GM12878 (cell line): ENCODE results near the gene EPB41L4A. TPM values are rescaled to one million over a fixed set of nuclear protein-coding genes. Genes with fewer than 3 reads are reported as not detected.

Experiments used
- ATAC-seq: fragments of 200-7000 bp; cut with Tn5 transposase; 3 replicates; pipeline ENCODE4 v1.9.1; 2020; ENCODE audit warnings: mild to moderate bottlenecking, moderate library complexity
- BruUV-seq: library from RNA; stranded (reverse); fragments of 400-500 nt; replicated peaks from 2 replicates; lab custom pipeline; 2021; lab: Mats Ljungman, UMichigan
- CTCF ChIA-PET: fragments of 300-600 bp; sonication (Branson Sonifier 250); formaldehyde crosslinking; extraction: SDS; loops from one replicate; lab custom pipeline; 2021; ENCODE audit warnings: inconsistent platforms; lab: Yijun Ruan, JAX
- POLR2A ChIA-PET: fragments of 350-600 bp; formaldehyde crosslinking; extraction: SDS; loops from one replicate; lab custom pipeline; 2021; ENCODE audit warnings: inconsistent platforms; lab: Charles Lee
- RAD21 ChIA-PET: fragments of 300-600 bp; sonication (Branson Sonifier 250); formaldehyde crosslinking; loops from one replicate; lab custom pipeline; 2023; ENCODE audit warnings: antibody characterized with exemption; ENCODE audit not compliant: unreplicated experiment; lab: Charles Lee
- SMC1A ChIA-PET: fragments of 300-600 bp; sonication (Branson Sonifier 250); formaldehyde crosslinking; loops from one replicate; lab custom pipeline; 2023; ENCODE audit not compliant: unreplicated experiment, uncharacterized antibody; lab: Charles Lee
- DNase-seq: peaks from one replicate; pipeline ENCODE4 v3.0.0-alpha.2; 2011; ENCODE audit warnings: low read depth, low spot score
- FAIRE-seq: peaks from 3 replicates; lab custom pipeline; 2011; peaks lifted over from hg19 to GRCh38; lab: Jason Lieb, UNC
- H2AFZ ChIP-seq: 2 replicates; pipeline ENCODE4 v1.6.0; 2011; ENCODE audit warnings: low read depth, low read length, control low read depth; ENCODE audit not compliant: control insufficient read depth
- H3K27ac ChIP-seq: 2 replicates; pipeline ENCODE4 v1.5.1; 2011; ENCODE audit warnings: control low read depth; ENCODE audit not compliant: control insufficient read depth, insufficient read depth
- H3K27me3 ChIP-seq, 2 experiments: replicated peaks in 1 of 2; 2 replicates each; pipeline versions ENCODE4 v1.6.0 to v1.6.1; 2011; ENCODE audit warnings: low read length in 1 of 2; ENCODE audit not compliant: control insufficient read depth in 2 of 2, insufficient read depth in 2 of 2
- H3K36me3 ChIP-seq, 2 experiments: 2 replicates each; pipeline ENCODE4 v1.5.1; 2011; ENCODE audit warnings: low read length in 1 of 2; ENCODE audit not compliant: control insufficient read depth in 2 of 2, insufficient read depth in 2 of 2
- H3K4me1 ChIP-seq: 2 replicates; pipeline ENCODE4 v1.6.1; 2011; ENCODE audit warnings: mild to moderate bottlenecking, low read length, moderate library complexity, mixed read lengths; ENCODE audit not compliant: control insufficient read depth, insufficient read depth
- H3K4me2 ChIP-seq: 2 replicates; pipeline ENCODE4 v1.6.0; 2011; ENCODE audit warnings: control low read depth; ENCODE audit not compliant: control insufficient read depth, insufficient read depth
- H3K4me3 ChIP-seq: fragments of 200-600 bp; sonication (generic); 2 replicates; pipeline ENCODE4 v1.5.1; 2016
- H3K79me2 ChIP-seq: 2 replicates; pipeline ENCODE4 v1.6.0; 2011; ENCODE audit warnings: low read length; ENCODE audit not compliant: control insufficient read depth, insufficient read depth
- H3K9ac ChIP-seq: 2 replicates; pipeline ENCODE4 v1.8.0; 2011; ENCODE audit warnings: low read length, control low read depth, mixed read lengths; ENCODE audit not compliant: control insufficient read depth, insufficient read depth
- H3K9me3 ChIP-seq: replicated peaks from 3 replicates; pipeline ENCODE4 v1.5.1; 2011; ENCODE audit warnings: mild to moderate bottlenecking, low read length; ENCODE audit not compliant: control insufficient read depth, insufficient read depth
- H4K20me1 ChIP-seq: 2 replicates; pipeline ENCODE4 v1.6.0; 2011; ENCODE audit not compliant: control insufficient read depth, insufficient read depth
- E2F8 ChIP-seq: fragments of 450-650 bp; IDR thresholded peaks from 2 replicates; pipeline ENCODE4 v1.6.1; 2018; ENCODE audit warnings: mild to moderate bottlenecking, low read depth, moderate library complexity; ENCODE audit not compliant: partially characterized antibody
- FOS ChIP-seq: IDR thresholded peaks from 3 replicates; pipeline ENCODE4 v1.6.1; 2011; ENCODE audit warnings: borderline replicate concordance; ENCODE audit not compliant: insufficient read length; ENCODE audit errors: extremely low read depth
- KDM1A ChIP-seq: fragments of 200-600 bp; sonication (generic); IDR thresholded peaks from 2 replicates; pipeline ENCODE4 v1.6.1; 2016; ENCODE audit warnings: borderline replicate concordance
- NFXL1 ChIP-seq: fragments of 450-650 bp; IDR thresholded peaks from 2 replicates; pipeline ENCODE4 v1.6.1; 2017; ENCODE audit warnings: antibody characterized with exemption, mild to moderate bottlenecking, borderline replicate concordance
- SMC3 ChIP-seq: IDR thresholded peaks from 2 replicates; pipeline ENCODE4 v1.6.1; 2011; ENCODE audit warnings: low read length, improper control_type of control experiment, borderline replicate concordance
- STAT1 ChIP-seq: fragments of 450-650 bp; conservative IDR thresholded peaks from 2 replicates; pipeline ENCODE4 v1.6.1; 2014; ENCODE audit warnings: antibody characterized with exemption, mild to moderate bottlenecking
- SUZ12 ChIP-seq: fragments of 200-600 bp; sonication (generic); IDR thresholded peaks from one replicate; pipeline ENCODE4 v1.6.1; 2018; ENCODE audit warnings: antibody characterized with exemption, mild to moderate bottlenecking; ENCODE audit not compliant: unreplicated experiment
- ZBTB11 ChIP-seq: fragments of 450-650 bp; formaldehyde crosslinking; IDR thresholded peaks from 2 replicates; pipeline ENCODE4 v1.5.0; 2022; ENCODE audit warnings: mild to moderate bottlenecking, missing genetic modification characterization
- ZNF592 ChIP-seq: fragments of 450-650 bp; IDR thresholded peaks from 2 replicates; pipeline ENCODE4 v1.6.1; 2017; ENCODE audit warnings: mild to moderate bottlenecking, moderate library complexity
- WGBS: methylation state at CpG from one replicate; pipeline ENCODE4 v1.1.6; 2016; ENCODE audit warnings: low lambda C conversion rate; ENCODE audit not compliant: insufficient replicate concordance, insufficient coverage; ENCODE audit errors: missing lambda C conversion rate; 5-methylcytosine and 5-hydroxymethylcytosine counted together
- in situ Hi-C: fragments of 300-500 bp; cut with MboI; formaldehyde crosslinking; loops from 9 replicates; pipeline ENCODE4 v1.14.3; 2018; ENCODE audit warnings: mixed read lengths
- intact Hi-C: fragments of 100-400 bp; cut with micrococcal nuclease; formaldehyde crosslinking; loops from one replicate; pipeline ENCODE4 v1.14.2; 2022; ENCODE audit not compliant: unreplicated experiment
- polyA plus RNA-seq, 11 experiments: library from polyadenylated mRNA; depleted of rRNA in 4 of 11; unstranded in 6 of 11; stranded (reverse) in 5 of 11; fragments of >200 nt; fragmentation: Nextera tagmentation in 4 of 11; fragmentation: Illumina TruSeq in 1 of 11; extraction: Ambion mirVana in 4 of 11; extraction: Trizol in 1 of 11; gene quantifications; 1 replicate in 1 of 11; 2 replicates in 10 of 11; pipeline versions ENCODE4 v1.2.1 to v1.2.3, GENCODE V29; 2011 to 2016; ENCODE audit warnings: inconsistent platforms in 2 of 11, missing spikeins in 2 of 11, low read depth in 1 of 11
- total RNA-seq, 4 experiments: library from RNA; depleted of rRNA in 3 of 4; stranded (reverse); fragments of >200 nt in 3 of 4; fragmentation: Illumina TruSeq in 1 of 4; extraction: Trizol in 1 of 4; gene quantifications; 2 replicates each; pipeline versions ENCODE4 v1.2.1 to v1.2.3, GENCODE V29; 2013 to 2021

The EPB41L4A gene
- total and polyA plus RNA-seq, 10 of the 15 experiments (the other 5 are each of a cell fraction or from before 2014, with no cell fraction given) = 0.10 to 0.67 (median 0.30) TPM

GRCh38 chr5:112141582-112141981, 277.5 kb downstream of the EPB41L4A start:
- no peaks in the 10 kb centered on the region for H3K36me3 ChIP-seq
- ChIA-PET RAD21 (interaction anchor here (0.9 to 1.4 kb wide), 4 partner anchors 9 to 628 kb away, joined by 3 to 4 read pairs (median 3); no protein-coding TSS in a partner anchor), CTCF (interaction anchor here (0.7 to 1.6 kb wide), 7 partner anchors 64 to 610 kb away, joined by 3 to 9 read pairs (median 3); no protein-coding TSS in a partner anchor), SMC1A (interaction anchor here (0.8 to 6.8 kb wide), 8 partner anchors 9 to 590 kb away, joined by 3 to 93 read pairs (median 4); no protein-coding TSS in a partner anchor), POLR2A (no interaction called here)
- FAIRE-seq (no peak), ATAC-seq (no peak), DNase-seq (no peak)
- in situ Hi-C loops = loop anchor here (10.0 kb wide), 1 partner anchor 977 kb away; no protein-coding TSS in a partner anchor
- no peak overlapping the region for H2AFZ ChIP-seq
- intact Hi-C loops = loop anchor here (5.0 kb wide), 1 partner anchor 34 kb away; no protein-coding TSS in a partner anchor
- H3K4me3 ChIP-seq = no peak overlapping the region
- H3K79me2 ChIP-seq = no peaks in the 10 kb centered on the region
- no peaks in the 10 kb centered on the region; the same call in 2 of the 3 replicates for H3K9me3 ChIP-seq
- peaks cover 10% of the 10 kb centered on the region; the same call in 1 of the 2 replicates for H3K4me1 ChIP-seq
- H3K9ac ChIP-seq = no peak overlapping the region
- H4K20me1 ChIP-seq = no peaks in the 10 kb centered on the region
- 52% methylated on average over 3 of the region's 3 CpGs for WGBS
- no peak overlapping the region for H3K27ac ChIP-seq
- BruUV-seq = no TSS peak
- no peaks in the 10 kb centered on the region for H3K27me3 ChIP-seq
- no peak overlapping the region for H3K4me2 ChIP-seq
- TF ChIP-seq SUZ12 (no peak), KDM1A (no peak), NFXL1 (no peak), ZNF592 (no peak), E2F8 (no peak), ZBTB11 (no peak), SMC3 (no peak), STAT1 (no peak), FOS (no peak)
